Endometrial microvascular endothelial cells (primary cell): ENCODE data around the gene NAB1. TPM values are rescaled to one million over a fixed set of nuclear protein-coding genes. Genes with fewer than 3 reads are reported as not detected.
"Not testable (repeated sequence)": the region's sequence is repeated elsewhere in the genome, so short reads cannot be mapped to it uniquely, and the experiment has no call there.

Experiments used
- in situ Hi-C: cut with HindIII; loops from 2 replicates; pipeline ENCODE4 v1.10.0; 2017; ENCODE audit warnings: low sequenced_read_pairs, low pct_unique_long_range_greater_than_20kb; ENCODE audit errors: inconsistent ontology term
- total RNA-seq: library from RNA; depleted of rRNA; stranded (reverse); fragments of >200 nt; gene quantifications from one replicate; pipeline ENCODE4 v1.2.3, GENCODE V29; 2015; ENCODE audit errors: inconsistent ontology term

NAB1 gene
- total RNA-seq, 1 donor from 2014 or later = 9.6 TPM

DNA sequence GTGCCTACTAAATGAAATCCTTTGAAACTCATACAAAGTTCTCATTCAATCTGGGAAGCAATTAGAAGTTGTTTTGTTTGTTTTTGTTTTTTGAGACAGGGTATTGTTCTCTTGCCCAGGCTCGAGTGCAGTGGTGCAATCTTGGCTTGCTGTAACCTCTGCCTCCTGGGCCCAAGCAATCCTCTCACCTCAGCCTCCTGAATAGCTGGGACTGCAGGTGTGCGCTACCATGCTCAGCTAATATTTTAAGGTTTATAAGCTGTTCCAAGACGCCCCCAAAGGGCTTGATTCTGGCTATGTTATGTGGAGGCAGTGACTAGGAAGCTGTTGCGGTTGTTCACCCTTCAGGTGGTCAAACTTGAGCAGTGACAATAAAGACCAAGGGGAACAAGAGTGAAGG is 48.5 kb downstream of the NAB1 start:
- in situ Hi-C loops = no loop called here

DNA sequence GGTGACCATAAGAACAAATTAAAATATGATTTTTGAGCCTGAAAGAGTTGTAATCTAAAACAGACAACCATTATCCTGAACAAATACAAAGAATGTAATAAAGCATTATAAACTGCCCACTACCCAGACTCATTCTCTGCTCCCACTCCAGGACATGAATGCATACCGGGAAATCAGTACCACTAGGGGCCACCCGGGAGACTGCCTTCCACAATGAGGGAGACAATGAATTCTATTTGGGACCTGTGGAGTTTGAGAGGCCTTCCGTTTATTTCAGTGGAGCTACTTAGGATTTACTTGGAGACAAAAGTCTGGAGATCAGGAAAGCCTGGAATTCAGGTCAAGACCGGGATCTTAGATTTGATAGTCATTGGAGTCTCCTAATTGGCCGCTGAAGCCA is 50.0 kb downstream of the NAB1 start:
- in situ Hi-C loops = no loop called here

DNA sequence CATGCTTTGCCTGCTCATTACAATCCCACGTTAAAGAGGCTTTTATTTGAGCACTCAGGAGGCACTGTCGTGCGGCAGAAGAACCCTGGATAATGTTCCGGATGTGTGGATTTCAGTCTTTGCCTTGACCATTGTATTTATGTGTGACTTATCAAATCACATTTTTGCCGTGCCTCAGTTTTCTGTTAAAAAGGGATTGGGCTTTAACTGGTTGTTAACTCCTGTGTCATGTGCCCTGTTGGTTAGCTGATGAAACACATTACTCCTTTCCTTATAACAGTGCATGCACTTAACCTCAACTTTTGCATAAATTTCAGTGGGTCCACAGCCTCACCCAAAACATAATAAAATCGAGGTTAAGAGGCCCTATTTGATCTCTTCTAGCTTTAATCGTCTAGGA is 52.7 kb downstream of the NAB1 start:
- in situ Hi-C loops = no loop called here

DNA sequence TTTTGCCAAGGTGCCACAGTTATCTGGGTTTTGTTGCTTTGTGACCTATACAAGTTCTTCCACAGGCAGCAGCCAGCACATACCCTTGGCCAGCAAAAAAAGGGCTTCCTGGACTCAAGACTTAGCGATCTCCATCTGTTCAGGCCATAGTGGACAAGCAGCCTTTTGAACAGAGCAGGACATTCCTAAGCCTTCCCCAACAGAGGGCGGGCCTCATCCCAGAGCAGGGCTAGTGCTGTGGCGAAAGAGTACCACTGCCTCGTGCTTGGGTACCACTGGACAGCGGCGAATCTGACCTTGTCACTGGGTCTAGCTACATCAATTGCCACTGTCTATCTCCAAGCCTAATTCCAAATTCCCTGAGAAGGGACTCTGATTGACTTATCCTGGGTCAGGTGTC is 56.4 kb downstream of the NAB1 start:
- in situ Hi-C loops = no loop called here

DNA sequence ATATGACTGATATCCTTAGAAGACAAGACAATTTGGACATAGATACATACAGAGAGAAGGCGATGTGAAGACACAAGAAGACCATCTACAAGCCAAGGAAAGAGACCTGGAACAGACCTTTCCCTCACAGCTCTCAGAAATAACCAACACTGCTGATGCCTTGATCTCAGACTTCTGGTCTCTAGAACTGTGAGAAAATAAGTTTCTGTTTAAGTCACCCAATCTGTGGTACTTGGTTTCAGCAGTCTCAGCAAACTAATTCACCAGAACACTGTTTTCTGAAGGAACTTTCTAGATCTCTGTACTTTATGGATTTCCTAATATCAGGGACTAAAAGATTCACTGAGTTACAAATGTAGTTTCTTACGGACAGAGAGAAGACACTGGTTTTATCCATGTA is 58.8 kb downstream of the NAB1 start:
- in situ Hi-C loops = no loop called here

DNA sequence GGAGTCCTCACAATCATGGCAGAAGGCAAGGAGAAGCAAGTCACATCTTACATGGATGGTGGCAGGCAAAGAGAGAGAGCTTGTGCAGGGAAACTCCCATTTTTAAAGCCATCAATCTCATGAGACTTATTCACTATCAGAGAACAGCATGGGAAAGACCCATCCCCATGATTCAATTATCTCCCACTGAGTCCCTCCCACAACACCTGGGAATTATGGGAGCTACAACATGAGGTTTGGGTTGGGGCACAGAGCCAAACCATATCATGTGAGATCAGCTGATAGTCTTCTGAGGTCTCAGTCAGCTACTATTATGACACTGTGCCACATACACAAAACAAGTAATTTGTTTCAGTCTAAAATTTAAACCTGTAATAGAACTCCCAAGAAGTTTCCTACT is 59.8 kb downstream of the NAB1 start:
- in situ Hi-C loops = not testable (repeated sequence)

DNA sequence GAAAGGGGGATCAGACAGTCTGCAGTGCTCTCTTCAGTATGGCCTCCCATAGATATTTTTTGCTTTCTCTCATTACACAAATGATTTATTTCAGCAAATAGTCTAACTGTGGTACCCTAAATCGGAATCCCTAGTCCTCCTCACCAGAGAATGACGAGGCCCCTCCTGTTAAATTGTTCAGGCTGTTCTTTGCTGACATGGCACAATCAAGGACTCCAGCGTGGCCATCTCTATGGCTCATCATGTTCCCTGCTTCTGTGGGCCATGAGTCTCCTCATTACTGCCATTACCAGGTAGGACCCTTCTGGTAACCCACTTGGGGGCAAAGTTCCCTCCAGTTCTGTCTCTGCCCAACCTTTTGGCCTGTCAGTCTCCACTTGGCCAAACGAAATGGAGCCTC is 62.2 kb downstream of the NAB1 start:
- in situ Hi-C loops = no loop called here

DNA sequence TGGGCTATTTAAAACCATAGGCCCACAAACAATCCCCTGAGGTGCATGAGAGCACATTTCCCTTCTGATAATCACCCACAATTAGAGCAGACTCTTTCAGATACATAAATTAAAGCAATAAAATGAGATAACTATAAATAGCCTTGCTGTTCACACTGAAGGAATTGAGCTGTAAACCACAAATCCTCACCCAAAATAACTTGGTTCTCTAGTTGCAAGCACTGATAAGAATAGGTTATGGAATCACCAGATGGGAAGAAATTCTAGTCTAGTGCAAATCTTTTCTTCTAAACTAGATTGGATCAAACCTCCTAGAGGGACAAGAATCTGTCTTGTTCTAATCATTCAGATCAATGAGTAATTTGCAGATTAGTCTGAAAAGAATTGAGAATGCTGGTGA is 64.6 kb downstream of the NAB1 start:
- in situ Hi-C loops = no loop called here

DNA sequence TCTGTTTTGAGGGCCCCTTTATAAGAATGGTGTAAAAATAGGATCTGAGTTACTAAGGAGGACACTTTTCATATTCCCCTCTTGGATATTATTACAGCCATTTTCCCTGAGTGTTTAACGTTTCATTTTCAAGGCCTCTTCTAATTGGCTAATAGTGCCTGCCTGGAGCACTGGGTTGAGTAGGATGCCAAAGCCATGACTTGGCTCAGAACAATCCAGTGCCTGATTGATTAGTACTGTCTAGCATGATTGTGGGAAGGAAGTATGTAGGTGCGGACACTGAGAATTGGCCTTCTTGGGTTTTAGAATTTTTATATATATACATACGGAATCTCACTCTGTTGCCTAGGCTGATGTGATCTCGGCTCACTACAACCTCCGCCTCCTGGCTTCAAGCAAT is 66.1 kb downstream of the NAB1 start:
- in situ Hi-C loops = loop anchor here (5.0 kb wide), 1 partner anchor 87 kb away; no protein-coding TSS in a partner anchor

DNA sequence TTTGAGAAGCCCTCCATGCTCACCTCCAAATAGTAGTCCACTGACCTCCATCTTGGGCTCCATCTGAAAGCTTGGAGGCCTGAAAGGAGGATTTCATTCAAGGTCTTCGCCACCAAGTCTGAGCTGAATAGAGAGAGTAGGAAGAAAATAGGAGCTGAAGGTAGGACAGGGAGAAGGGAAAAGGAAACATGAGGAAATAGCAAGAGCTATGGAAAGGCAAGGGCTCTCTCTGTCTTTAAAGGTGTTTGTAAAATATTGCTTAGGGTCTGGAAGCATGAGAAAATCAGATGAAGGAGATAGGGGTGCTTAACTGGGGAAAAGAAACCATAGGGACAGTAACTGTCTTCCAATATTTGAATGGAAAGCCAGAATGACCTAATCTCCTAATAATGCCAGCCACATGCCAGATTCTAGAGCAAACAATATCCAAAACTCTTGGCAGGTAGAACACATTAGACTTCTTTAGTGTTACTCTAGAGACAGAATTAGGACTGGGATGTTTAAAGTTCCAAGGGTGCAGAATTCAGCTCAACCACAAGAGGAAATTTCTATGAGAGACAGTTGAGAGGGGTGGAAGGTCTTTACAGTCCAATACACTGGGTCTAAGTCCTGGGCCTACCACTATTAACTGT is 67.4 kb downstream of the NAB1 start:
- in situ Hi-C loops = loop anchor here (5.0 kb wide), 1 partner anchor 86 kb away; no protein-coding TSS in a partner anchor

DNA sequence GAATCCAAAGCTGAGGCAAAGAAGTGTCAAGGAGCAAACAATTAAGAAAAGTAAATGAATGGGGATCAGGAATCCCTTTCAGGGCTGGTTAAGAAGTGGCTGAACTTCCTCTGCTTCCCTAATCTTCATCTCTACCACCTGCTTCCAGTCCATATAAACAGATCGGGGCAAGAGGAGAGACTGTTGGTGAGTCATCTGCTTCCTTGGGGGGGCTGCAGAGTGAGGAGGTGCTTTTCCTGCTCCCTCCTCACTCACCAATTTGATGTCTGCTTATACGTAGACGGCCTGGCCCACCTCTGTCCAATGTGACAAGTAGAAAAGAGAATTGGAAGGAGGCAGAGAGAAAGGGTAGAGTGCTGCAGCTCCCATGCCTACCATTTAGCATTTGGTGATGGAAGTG is 68.4 kb downstream of the NAB1 start:
- in situ Hi-C loops = loop anchor here (5.0 kb wide), 1 partner anchor 85 kb away; no protein-coding TSS in a partner anchor

DNA sequence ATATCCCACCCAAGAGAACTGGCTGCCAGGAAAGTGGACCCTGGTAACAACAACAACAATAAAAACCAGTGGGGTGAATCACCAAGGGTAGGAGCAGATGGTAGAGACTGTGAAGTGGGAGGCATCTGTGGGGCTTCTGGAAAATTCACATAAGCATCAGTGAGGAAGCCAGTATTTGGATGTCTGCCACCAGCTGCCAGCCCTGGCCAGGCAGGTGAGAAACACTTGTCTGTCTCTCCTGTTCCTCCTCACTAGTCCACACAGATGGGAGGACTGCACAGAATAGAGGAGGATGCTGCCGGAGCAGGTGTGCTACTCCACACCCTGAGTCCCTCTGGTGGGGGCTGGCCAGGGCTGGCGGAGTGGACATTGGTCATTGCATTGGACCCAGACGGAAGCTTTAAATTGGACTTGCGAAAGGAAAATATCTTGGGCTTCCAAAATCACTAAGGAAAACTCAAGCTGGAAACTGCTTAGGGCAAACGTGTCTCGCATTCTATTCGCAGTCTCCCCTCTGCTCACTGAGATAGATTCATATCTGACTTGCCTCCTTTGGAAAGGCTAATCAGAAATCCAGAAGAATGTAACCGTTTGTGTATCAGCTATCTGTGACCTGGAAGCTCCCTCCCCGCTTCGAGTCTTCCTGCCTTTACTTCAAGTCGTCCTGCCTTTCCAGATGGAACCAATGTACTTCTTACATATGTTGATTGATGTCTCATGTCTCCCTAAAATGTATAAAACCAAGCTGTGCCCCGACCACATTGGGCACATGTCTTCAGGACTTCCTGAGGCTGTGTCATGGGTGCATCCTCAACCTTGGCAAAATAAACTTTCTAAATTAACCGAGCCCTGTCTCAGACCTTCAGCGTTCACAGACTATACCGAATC is 69.1 kb downstream of the NAB1 start:
- in situ Hi-C loops = loop anchor here (5.0 kb wide), 1 partner anchor 84 kb away; no protein-coding TSS in a partner anchor

DNA sequence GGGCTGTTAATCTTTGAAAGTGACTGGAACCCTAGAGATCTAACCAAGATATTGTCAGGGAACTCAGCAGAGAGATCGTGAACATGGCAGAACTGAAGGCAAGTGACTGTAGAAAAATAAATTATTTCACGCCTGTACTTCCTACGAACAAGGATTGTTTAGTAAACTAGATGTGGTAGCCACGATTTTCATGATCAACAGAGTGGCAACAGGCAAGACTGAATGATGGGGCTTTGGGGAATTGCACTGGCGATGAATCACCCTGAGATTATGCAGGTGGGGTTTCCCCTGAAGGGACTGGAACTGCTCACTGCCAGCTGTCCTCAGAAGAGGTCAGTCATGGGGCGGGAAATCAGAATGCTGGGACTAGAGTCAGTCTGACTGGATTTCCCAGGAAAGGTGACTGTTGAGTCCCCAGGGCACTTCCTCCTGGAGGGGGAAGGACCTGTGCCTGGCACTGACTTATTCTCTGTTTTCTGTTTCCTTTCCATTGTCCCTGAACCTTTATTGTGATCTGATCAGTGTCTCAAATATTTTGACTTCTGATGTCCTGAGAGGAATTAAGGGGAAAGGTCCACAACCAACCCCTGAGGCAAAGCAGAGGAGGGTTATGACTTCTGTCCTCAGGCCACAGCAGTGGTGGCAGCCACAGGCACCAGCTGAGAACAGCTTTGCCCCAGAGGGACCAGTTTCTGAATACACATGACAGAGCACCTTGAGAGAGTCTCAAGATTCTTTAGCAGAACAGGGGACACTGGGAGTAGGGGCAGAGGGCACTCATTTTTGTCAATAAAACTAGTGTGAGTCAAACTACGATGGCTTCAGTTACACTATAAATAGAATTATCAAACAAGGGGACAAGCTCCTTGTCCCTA is 70.0 kb downstream of the NAB1 start:
- in situ Hi-C loops = loop anchor here (5.0 kb wide), 1 partner anchor 83 kb away; no protein-coding TSS in a partner anchor

DNA sequence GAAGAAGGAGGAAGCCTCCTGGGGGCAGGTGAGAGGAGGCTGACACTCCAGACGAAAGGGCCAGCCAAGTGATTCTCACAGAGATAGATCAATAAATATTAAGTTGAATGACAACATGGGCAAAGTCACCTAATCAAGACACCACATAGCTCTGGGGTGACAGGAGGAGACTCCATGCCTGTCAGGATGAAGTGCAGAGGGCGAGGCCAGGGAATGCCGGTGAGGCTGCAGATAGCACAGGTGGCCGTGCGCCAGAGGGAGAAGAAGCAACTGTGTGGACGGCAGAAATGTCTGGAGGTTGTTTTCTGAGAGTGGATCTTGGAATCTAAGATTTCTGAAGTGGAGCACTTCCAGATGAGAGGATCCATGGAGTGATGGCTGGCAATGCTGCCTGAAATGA is 71.4 kb downstream of the NAB1 start:
- in situ Hi-C loops = no loop called here

DNA sequence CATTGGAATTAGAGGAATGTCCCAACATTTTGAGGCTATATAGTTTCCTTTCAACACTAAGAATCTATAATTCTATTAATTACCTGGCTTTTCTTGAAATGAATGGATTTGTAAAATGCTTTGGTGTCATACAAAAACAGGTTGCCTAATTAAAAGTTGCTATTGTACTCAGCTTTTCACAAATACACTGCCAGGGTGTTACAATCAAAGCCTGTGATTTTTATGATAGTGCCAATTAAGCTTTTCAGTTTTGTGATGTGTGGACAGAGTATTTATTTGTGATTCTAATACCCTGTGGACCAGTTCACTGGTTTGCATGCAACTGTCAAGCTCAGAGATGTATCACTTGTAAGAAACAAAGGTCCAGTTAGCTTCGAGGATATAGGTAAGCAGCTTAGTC is 71.8 kb downstream of the NAB1 start:
- in situ Hi-C loops = no loop called here

DNA sequence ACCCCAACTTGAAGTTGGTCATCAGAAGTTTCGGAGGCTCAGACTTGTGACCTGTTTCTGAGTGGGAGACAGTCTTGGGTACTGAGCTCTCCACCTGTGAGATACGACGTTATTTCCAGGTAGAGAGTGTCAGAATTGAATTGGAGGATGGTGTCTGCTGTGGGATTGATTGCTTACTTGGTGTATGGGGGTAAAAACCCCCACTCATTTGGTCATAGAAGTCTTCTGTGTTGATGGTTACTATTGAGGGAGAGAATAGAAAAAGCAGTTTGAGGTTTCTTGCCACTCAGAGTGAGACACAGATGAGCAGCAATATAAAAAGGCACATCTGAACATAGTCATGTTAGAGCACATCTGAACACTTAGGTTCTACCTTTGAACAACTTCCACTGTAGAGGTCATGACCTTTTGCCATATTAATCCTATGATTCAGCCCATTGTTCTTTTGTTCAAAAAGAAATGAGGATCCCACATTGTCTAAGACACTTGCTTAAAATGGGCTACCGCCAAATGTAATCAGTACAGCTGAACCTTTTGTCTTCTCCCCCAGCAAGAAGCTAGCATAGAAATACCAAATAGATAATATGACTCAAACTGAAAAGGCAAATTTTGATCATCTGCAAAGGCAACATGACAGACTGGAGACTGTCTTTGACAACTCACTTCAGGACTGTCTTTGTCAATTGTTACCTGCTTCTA is 73.3 kb downstream of the NAB1 start:
- in situ Hi-C loops = no loop called here

DNA sequence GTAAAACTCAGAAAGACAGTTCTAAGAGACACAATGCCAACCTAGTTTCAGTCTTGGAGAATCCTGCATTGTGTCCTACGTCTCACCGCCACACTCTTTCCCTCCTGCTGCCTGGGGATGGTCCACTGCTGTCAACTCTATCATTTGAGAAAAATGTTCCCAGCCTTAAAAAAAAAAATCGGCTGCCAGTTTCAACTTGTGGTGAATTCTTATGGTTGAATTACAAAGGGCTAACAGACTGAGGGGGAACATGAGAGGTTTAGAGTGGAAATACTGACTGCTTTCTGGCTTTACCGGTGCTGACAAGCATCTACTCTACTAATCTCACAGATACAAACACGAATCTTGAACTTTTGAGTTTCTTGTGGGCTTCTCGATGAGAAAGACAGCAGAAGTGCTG is 74.0 kb downstream of the NAB1 start:
- in situ Hi-C loops = no loop called here

DNA sequence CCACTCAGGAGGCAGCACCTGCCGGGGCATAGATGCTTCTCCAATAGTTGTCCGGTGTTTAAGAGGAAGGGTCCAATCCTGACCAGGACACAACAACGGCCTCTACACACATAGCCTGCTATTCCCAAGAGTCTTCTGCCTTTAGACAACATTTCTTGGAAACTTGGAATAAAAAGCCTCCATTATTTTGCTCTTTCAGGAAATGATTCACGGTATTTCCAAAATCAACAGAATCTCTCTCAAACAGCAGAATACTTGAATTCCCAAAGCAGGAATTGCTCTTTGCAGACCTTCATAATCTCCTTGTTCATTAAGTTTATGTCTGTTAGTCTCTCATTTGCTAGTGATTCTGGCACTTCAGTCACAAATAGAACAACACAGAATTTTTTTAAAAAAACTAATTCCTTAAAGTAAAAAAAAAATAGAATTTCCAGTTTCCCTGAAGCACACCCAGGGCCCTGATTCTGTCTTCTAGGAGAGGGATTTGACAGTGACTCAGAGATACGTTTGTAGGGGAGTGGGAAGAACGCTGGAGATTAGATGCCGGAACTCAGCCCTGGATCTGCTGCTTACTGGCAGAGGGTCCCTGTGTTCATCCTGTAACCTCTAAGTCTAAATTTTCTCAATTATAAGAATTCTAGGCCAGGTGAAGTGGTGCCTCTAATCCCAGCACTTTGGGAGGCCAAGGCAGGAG is 74.7 kb downstream of the NAB1 start:
- in situ Hi-C loops = no loop called here
